Trophoblast cell (in vitro differentiated cells and primary cell): ENCODE measurements around the gene ZNF516.

ENCODE experiments used
- DNase-seq, 2 donors: peaks; one replicate each; pipeline ENCODE4 v3.0.0-alpha.2; 2016
- H2AFZ ChIP-seq: 2 replicates; pipeline ENCODE4 v1.6.1; 2013; ENCODE audit warnings: low read length, moderate library complexity, mild to moderate bottlenecking; ENCODE audit not compliant: insufficient read depth, poor library complexity
- H2AK5ac ChIP-seq: 2 replicates; pipeline ENCODE4 v1.6.1; 2013; ENCODE audit warnings: mild to moderate bottlenecking, low read length
- H2BK120ac ChIP-seq: 2 replicates; pipeline ENCODE4 v1.6.1; 2013; ENCODE audit warnings: low read length, mild to moderate bottlenecking, moderate library complexity; ENCODE audit not compliant: insufficient read depth, poor library complexity
- H2BK12ac ChIP-seq: 2 replicates; pipeline ENCODE4 v1.6.1; 2013; ENCODE audit warnings: mild to moderate bottlenecking, low read length, moderate library complexity
- H2BK5ac ChIP-seq: 2 replicates; pipeline ENCODE4 v1.6.1; 2013; ENCODE audit warnings: low read length, low read depth, moderate library complexity, mild to moderate bottlenecking; ENCODE audit not compliant: poor library complexity
- H3K14ac ChIP-seq: 2 replicates; pipeline ENCODE4 v1.6.1; 2013; ENCODE audit warnings: mild to moderate bottlenecking, low read length
- H3K18ac ChIP-seq: 2 replicates; pipeline ENCODE4 v1.6.1; 2013; ENCODE audit warnings: mild to moderate bottlenecking, low read length
- H3K23ac ChIP-seq: 2 replicates; pipeline ENCODE4 v1.6.1; 2013; ENCODE audit warnings: low read length
- H3K27ac ChIP-seq: 2 replicates; pipeline ENCODE4 v1.5.1; 2013; ENCODE audit warnings: low read depth, mild to moderate bottlenecking, inconsistent platforms, low read length, moderate library complexity
- H3K27me3 ChIP-seq: 2 replicates; pipeline ENCODE4 v1.6.1; 2013; ENCODE audit warnings: inconsistent platforms, mild to moderate bottlenecking, low read length, moderate library complexity; ENCODE audit not compliant: insufficient read depth
- H3K36me3 ChIP-seq, 2 experiments: 1 replicate in 1 of 2; 2 replicates in 1 of 2; pipeline ENCODE4 v1.6.1; 2013; ENCODE audit warnings: low read length in 2 of 2, mild to moderate bottlenecking in 2 of 2, moderate library complexity in 1 of 2; ENCODE audit not compliant: insufficient read depth in 2 of 2, control insufficient read depth in 1 of 2
- H3K4ac ChIP-seq: 2 replicates; pipeline ENCODE4 v1.6.1; 2013; ENCODE audit warnings: low read depth, mild to moderate bottlenecking, low read length, moderate library complexity
- H3K4me1 ChIP-seq, 2 experiments: 1 replicate in 1 of 2; 2 replicates in 1 of 2; pipeline ENCODE4 v1.6.1; 2013; ENCODE audit warnings: low read length in 2 of 2, mild to moderate bottlenecking in 2 of 2, moderate library complexity in 1 of 2; ENCODE audit not compliant: insufficient read depth in 2 of 2, control insufficient read depth in 1 of 2
- H3K4me2 ChIP-seq: 2 replicates; pipeline ENCODE4 v1.6.1; 2013; ENCODE audit warnings: inconsistent platforms, mild to moderate bottlenecking, low read length, moderate library complexity
- H3K4me3 ChIP-seq: 2 replicates; pipeline ENCODE4 v1.5.1; 2013; ENCODE audit warnings: mild to moderate bottlenecking, low read depth, low read length, inconsistent platforms
- H3K79me1 ChIP-seq: one replicate; pipeline ENCODE4 v1.6.1; 2013; ENCODE audit warnings: low read length
- H3K79me2 ChIP-seq: 2 replicates; pipeline ENCODE4 v1.6.1; 2013; ENCODE audit warnings: low read length, mild to moderate bottlenecking; ENCODE audit not compliant: control insufficient read depth, insufficient read depth, poor library complexity
- H3K9ac ChIP-seq: 2 replicates; pipeline ENCODE4 v1.6.1; 2013; ENCODE audit warnings: mild to moderate bottlenecking, low read length
- H3K9me3 ChIP-seq: 2 replicates; pipeline ENCODE4 v1.6.1; 2013; ENCODE audit warnings: low read depth, mild to moderate bottlenecking, control low read depth, inconsistent platforms, low read length; ENCODE audit not compliant: insufficient read depth
- H4K12ac ChIP-seq: 2 replicates; pipeline ENCODE4 v1.6.1; 2013; ENCODE audit warnings: low read depth, mild to moderate bottlenecking, low read length, moderate library complexity
- H4K8ac ChIP-seq: 2 replicates; pipeline ENCODE4 v1.6.1; 2013; ENCODE audit warnings: low read depth, mild to moderate bottlenecking, low read length, moderate library complexity
- H4K91ac ChIP-seq: one replicate; pipeline ENCODE4 v1.6.1; 2013; ENCODE audit warnings: low read depth, mild to moderate bottlenecking, low read length, moderate library complexity
- WGBS: extraction: QIAGEN DNeasy Blood & Tissue Kit; methylation state at CpG from one replicate; pipeline ENCODE4 v1.1.7; 2013; ENCODE audit warnings: missing lambda C conversion rate; ENCODE audit not compliant: insufficient read length, insufficient coverage; ENCODE audit errors: extremely low coverage; 5-methylcytosine and 5-hydroxymethylcytosine counted together

The ZNF516 gene

GRCh38 chr18:76448256-76449110 is 46.6 kb downstream of the ZNF516 start:
- DNase-seq: no peak
- H3K4me2 ChIP-seq: no peak overlapping the region

GRCh38 chr18:76447258-76447890 is 47.7 kb downstream of the ZNF516 start:
- peaks cover 7 to 10% of the 10 kb centered on the region in 2 experiments for H3K4me1 ChIP-seq
- peaks cover 3% of the 10 kb centered on the region for H3K79me1 ChIP-seq
- H2BK120ac ChIP-seq: no peak overlapping the region
- peaks cover 6 to 8% of the 10 kb centered on the region in 2 experiments for H3K36me3 ChIP-seq
- H3K4ac ChIP-seq: no peak overlapping the region
- no peak overlapping the region for H4K8ac ChIP-seq
- H3K23ac ChIP-seq: no peak overlapping the region
- no peak overlapping the region for H2AFZ ChIP-seq
- H2BK5ac ChIP-seq: no peak overlapping the region
- H3K27me3 ChIP-seq: peaks cover 2% of the 10 kb centered on the region
- no peak overlapping the region for H3K9ac ChIP-seq
- H3K9me3 ChIP-seq: no peaks in the 10 kb centered on the region
- H2BK12ac ChIP-seq: no peak overlapping the region
- no peak overlapping the region for H3K14ac ChIP-seq
- H3K4me3 ChIP-seq: no peak overlapping the region
- H4K12ac ChIP-seq: no peak overlapping the region
- WGBS: no CpG with 5 or more reads among the region's 21 CpGs
- no peak overlapping the region for H3K18ac ChIP-seq
- no peak overlapping the region for H4K91ac ChIP-seq
- no peak overlapping the region for H3K4me2 ChIP-seq
- no peak overlapping the region for H2AK5ac ChIP-seq
- H3K79me2 ChIP-seq: no peaks in the 10 kb centered on the region
- DNase-seq: no peak
- H3K27ac ChIP-seq: no peak overlapping the region

More at GRCh38 chr18:76448256-76449110, 46.6 kb downstream of the ZNF516 start:
- Histone ChIP-seq H3K18ac (no peak overlapping the region), H3K9me3 (no peaks in the 10 kb centered on the region), H3K79me2 (no peaks in the 10 kb centered on the region), H2AK5ac (no peak overlapping the region), H3K4me1 (peaks cover 7 to 10% of the 10 kb centered on the region in 2 experiments), H4K91ac (no peak overlapping the region), H3K27me3 (peaks cover 2% of the 10 kb centered on the region), H2AFZ (no peak overlapping the region), H3K27ac (no peak overlapping the region), H4K8ac (no peak overlapping the region), H3K4me3 (peak overlapping the region; percentile 4), H3K14ac (no peak overlapping the region), H4K12ac (no peak overlapping the region), H3K9ac (no peak overlapping the region), H3K4ac (no peak overlapping the region), H3K23ac (no peak overlapping the region), H2BK5ac (no peak overlapping the region), H2BK12ac (no peak overlapping the region), H2BK120ac (no peak overlapping the region), H3K79me1 (peaks cover 3% of the 10 kb centered on the region), H3K36me3 (peaks cover 0 to 1% of the 10 kb centered on the region in 2 experiments)
- no CpG with 5 or more reads among the region's 16 CpGs for WGBS

- no peak overlapping the region for H3K9ac ChIP-seq
- H3K14ac ChIP-seq: no peak overlapping the region
- H3K4me3 ChIP-seq: no peak overlapping the region
- H3K36me3 ChIP-seq: peaks cover 14 to 15% of the 10 kb centered on the region in 2 experiments
- H2BK12ac ChIP-seq: no peak overlapping the region
- peaks cover 3% of the 10 kb centered on the region for H3K79me1 ChIP-seq
- H2AFZ ChIP-seq: no peak overlapping the region
- H3K23ac ChIP-seq: no peak overlapping the region
- no peaks in the 10 kb centered on the region for H3K9me3 ChIP-seq
- DNase-seq: no peak
- H4K91ac ChIP-seq: no peak overlapping the region
- H3K4ac ChIP-seq: no peak overlapping the region
- H3K79me2 ChIP-seq: no peaks in the 10 kb centered on the region
- H4K12ac ChIP-seq: no peak overlapping the region
- H2AK5ac ChIP-seq: no peak overlapping the region
- no peak overlapping the region for H3K27ac ChIP-seq
- peaks cover 2% of the 10 kb centered on the region for H3K27me3 ChIP-seq
- H4K8ac ChIP-seq: no peak overlapping the region
- no peak overlapping the region for H3K4me2 ChIP-seq
- WGBS: no CpG with 5 or more reads among the region's 20 CpGs
- H2BK120ac ChIP-seq: no peak overlapping the region
- peak overlapping the region; percentile 27 for H3K18ac ChIP-seq
- peaks cover 7% of the 10 kb centered on the region in 2 experiments for H3K4me1 ChIP-seq
- no peak overlapping the region for H2BK5ac ChIP-seq
These were observed 48.5 kb downstream of the ZNF516 start for GRCh38 chr18:76446321-76447257.

- Histone ChIP-seq H4K91ac (no peak overlapping the region), H2BK5ac (no peak overlapping the region), H3K4me2 (no peak overlapping the region), H3K27me3 (peaks cover 2% of the 10 kb centered on the region), H3K9ac (no peak overlapping the region), H3K36me3 (peaks cover 22 to 23% of the 10 kb centered on the region in 2 experiments), H2AK5ac (no peak overlapping the region), H3K4me3 (no peak overlapping the region), H3K14ac (no peak overlapping the region), H3K4ac (no peak overlapping the region), H3K79me1 (no peaks in the 10 kb centered on the region), H4K8ac (no peak overlapping the region), H3K79me2 (no peaks in the 10 kb centered on the region), H2BK120ac (no peak overlapping the region), H3K9me3 (no peaks in the 10 kb centered on the region), H3K18ac (no peak overlapping the region), H2AFZ (no peak overlapping the region), H3K27ac (no peak overlapping the region), H2BK12ac (no peak overlapping the region), H3K4me1 (no peaks in the 10 kb centered on the region), H4K12ac (no peak overlapping the region), H3K23ac (no peak overlapping the region)
- no CpG with 5 or more reads among the region's 11 CpGs for WGBS
- no peak for DNase-seq
These were observed 49.3 kb downstream of the ZNF516 start for GRCh38 chr18:76445741-76446232.
